Activated CD4-positive, alpha-beta T cell treated with anti-CD3 and anti-CD28 coated beads for 36 hours (primary cell): ENCODE data around the gene CD244. TPM values are rescaled to one million over a fixed set of nuclear protein-coding genes. Genes with fewer than 3 reads are reported as not detected.
"Not testable (repeated sequence)": the region's sequence is repeated elsewhere in the genome, so short reads cannot be mapped to it uniquely, and the experiment has no call there.

Source experiments
- ATAC-seq: fragments of 200-7000 bp; cut with Tn5 transposase; one replicate; pipeline ENCODE4 v1.10.0; 2021; ENCODE audit warnings: mild to moderate bottlenecking, moderate library complexity
- CTCF ChIA-PET: fragments of 350-600 bp; sonication (Branson Sonifier 250); formaldehyde crosslinking; loops from one replicate; lab custom pipeline; 2021; ENCODE audit warnings: antibody characterized with exemption; lab: Charles Lee
- POLR2A ChIA-PET: fragments of 350-600 bp; sonication (Branson Sonifier 250); formaldehyde crosslinking; loops from one replicate; lab custom pipeline; 2021; ENCODE audit warnings: antibody characterized with exemption, inconsistent platforms; lab: Charles Lee
- DNase-seq: peaks from one replicate; pipeline ENCODE4 v3.0.0-alpha.2; 2020
- H3K27ac Mint-ChIP-seq: one replicate; pipeline ENCODE4 v1.8.0; 2021; ENCODE audit warnings: mixed read lengths
- H3K27me3 Mint-ChIP-seq: one replicate; pipeline ENCODE4 v1.8.0; 2021; ENCODE audit warnings: mixed read lengths
- H3K36me3 Mint-ChIP-seq: one replicate; pipeline ENCODE4 v1.8.0; 2021; ENCODE audit warnings: low read depth, mixed read lengths
- H3K4me1 Mint-ChIP-seq: one replicate; pipeline ENCODE4 v1.8.0; 2021; ENCODE audit warnings: mixed read lengths
- H3K4me3 Mint-ChIP-seq: one replicate; pipeline ENCODE4 v1.8.0; 2021; ENCODE audit warnings: mild to moderate bottlenecking, moderate library complexity, mixed read lengths
- H3K9me3 Mint-ChIP-seq: one replicate; pipeline ENCODE4 v1.8.0; 2021; ENCODE audit warnings: low read depth, mixed read lengths
- intact Hi-C, 2 experiments: fragments of 100-400 bp; cut with DNase I in 1 of 2; cut with micrococcal nuclease in 1 of 2; formaldehyde crosslinking; loops; one replicate each; pipeline versions ENCODE4 v1.14.2 to v1.15.1; 2022 to 2024; cut with DNase I, micrococcal nuclease
- total RNA-seq, 2 experiments: library from RNA; stranded (reverse); gene quantifications; one replicate each; pipeline ENCODE4 v1.2.3, GENCODE V29; 2021

The CD244 gene
- total RNA-seq, 2 experiments from 2014 or later, result 0.14 to 0.25 TPM

DNA sequence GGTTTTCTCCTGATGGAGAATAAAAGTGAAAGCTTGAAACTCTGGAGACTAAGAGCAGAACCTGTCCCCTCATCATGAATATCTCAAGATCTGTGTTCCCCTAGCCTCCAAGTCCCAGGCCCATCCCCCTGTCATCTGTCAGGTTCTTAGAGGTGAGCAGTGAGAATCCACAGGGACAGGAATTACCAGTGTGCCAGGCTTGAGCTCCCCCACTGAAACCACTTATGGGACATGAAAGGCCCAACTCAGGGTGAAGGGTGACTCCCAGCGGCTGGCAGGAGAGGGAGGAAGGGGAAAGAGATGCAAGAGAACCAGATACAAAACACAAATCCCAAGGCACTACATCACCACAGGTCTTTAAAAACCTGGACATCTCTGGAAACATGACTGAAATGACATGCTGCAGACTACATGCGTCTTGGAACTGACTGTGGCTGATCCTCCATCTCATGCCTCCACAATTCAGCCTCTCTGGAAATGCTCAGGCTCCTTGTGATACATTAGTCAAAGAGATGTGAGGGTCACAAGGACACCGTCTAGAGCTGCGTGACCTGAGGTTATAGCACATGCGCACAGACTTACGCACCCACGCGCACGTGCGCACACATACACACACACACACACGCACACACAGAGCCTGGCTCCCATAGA, 73.5 kb downstream of the CD244 start:
- no peak for DNase-seq
- H3K4me3 Mint-ChIP-seq, result no peak overlapping the region
- H3K9me3 Mint-ChIP-seq, result no peaks in the 10 kb centered on the region
- ChIA-PET POLR2A (no interaction called here), CTCF (interaction anchor here (0.5 to 1.1 kb wide), 5 partner anchors 9 to 242 kb away, joined by 3 to 5 read pairs (median 4); no protein-coding TSS in a partner anchor)
- no peaks in the 10 kb centered on the region for H3K36me3 Mint-ChIP-seq
- intact Hi-C loops, result no loop called here
- no peak overlapping the region for H3K27ac Mint-ChIP-seq
- ATAC-seq, result no peak
- peaks cover 8% of the 10 kb centered on the region for H3K4me1 Mint-ChIP-seq
- no peaks in the 10 kb centered on the region for H3K27me3 Mint-ChIP-seq

DNA sequence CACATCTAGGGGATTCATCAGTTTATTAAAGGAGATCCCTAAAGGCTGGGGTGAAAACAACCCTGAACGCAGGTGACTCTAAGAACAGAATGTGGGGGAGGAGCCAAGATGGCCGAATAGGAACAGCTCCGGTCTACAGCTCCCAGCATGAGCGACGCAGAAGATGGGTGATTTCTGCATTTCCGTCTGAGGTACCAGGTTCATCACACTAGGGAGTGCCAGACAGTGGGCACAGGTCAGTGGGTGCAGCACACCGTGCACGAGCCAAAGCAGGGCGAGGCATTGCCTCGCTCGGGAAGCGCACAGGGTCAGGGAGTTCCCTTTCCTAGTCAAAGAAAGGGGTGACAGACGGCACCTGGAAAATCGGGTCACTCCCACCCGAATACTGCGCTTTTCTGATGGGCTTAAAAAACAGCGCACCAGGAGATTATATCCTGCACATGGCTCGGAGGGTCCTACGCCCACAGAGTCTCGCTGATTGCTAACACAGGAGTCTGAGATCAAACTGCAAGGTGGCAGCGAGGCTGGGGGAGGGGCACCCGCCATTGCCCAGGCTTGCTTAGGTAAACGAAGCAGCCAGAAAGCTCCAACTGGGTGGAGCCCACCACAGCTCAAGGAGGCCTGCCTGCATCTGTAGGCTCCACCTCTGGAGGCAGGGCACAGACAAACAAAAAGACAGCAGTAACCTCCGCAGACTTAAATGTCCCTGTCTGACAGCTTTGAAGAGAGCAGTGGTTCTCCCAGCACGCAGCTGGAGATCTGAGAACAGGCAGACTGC, 79.5 kb downstream of the CD244 start:
- DNase-seq, ATAC-seq, H3K4me3 Mint-ChIP-seq, H3K27me3 Mint-ChIP-seq, POLR2A ChIA-PET, H3K36me3 Mint-ChIP-seq, H3K9me3 Mint-ChIP-seq: not testable (repeated sequence)
- intact Hi-C loops, result loop anchor here in 1 of 2 experiments (2.0 kb wide), 1 partner anchor 14 kb away; the partner anchor contains the start of gene LY9
- CTCF ChIA-PET, result interaction anchor here (1.1 to 8.3 kb wide), 5 partner anchors 12 to 168 kb away, joined by 3 to 95 read pairs (median 6); partner anchors contain the start of gene LY9
- Mint-ChIP-seq H3K27ac (peak overlapping the region; percentile 31), H3K4me1 (peaks cover 23% of the 10 kb centered on the region)

DNA sequence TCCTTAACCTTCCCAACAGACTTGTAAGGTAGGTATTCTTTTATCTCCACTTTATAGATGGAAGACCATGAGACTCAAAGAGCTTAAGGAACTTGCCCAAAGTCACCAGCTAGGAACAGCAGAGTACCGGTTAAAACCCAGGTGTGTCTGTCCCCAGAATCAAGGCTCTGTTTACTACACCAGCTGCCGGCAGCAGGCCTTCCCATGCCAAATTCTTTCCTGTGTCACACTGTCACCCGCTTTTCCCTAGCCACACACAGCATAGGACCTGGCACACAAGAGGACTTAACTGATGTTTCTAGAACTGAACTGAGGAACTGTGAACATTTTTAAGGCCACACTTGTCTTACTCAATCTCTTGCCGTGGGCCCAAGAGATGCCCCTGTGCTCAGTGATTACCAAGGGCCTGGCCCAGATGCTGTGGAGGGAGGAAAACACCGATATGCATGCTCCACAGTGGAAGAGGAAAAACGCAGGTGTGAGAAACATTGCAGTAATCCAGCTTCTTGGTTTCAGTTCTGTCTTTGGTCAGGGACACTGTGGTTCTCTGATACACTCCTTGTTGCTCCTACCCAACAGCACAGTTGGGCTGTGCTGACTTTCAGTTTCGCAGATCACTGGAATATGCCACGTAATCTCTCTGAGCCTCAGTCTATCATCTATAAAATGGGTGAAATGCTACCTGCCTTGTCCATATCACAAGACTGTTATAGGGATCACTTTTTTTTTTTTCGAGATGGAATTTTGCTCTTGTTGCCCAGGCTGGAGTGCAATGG, 80.6 kb downstream of the CD244 start:
- no peak overlapping the region for H3K4me3 Mint-ChIP-seq
- no peaks in the 10 kb centered on the region for H3K36me3 Mint-ChIP-seq
- ChIA-PET CTCF (interaction anchor here (0.6 to 8.3 kb wide), 19 partner anchors 9 to 490 kb away, joined by 3 to 95 read pairs (median 5); partner anchors contain the start of genes ITLN1 and LY9), POLR2A (interaction anchor here (0.5 to 1.0 kb wide), 2 partner anchors 13 to 588 kb away, joined by 3 read pairs; no protein-coding TSS in a partner anchor)
- peak; percentile 91 for ATAC-seq
- no peaks in the 10 kb centered on the region for H3K27me3 Mint-ChIP-seq
- DNase-seq, result peak; percentile 52
- no peaks in the 10 kb centered on the region for H3K9me3 Mint-ChIP-seq
- H3K4me1 Mint-ChIP-seq, result peaks cover 29% of the 10 kb centered on the region
- H3K27ac Mint-ChIP-seq, result peak overlapping the region; percentile 53
- intact Hi-C loops, result loop anchor here in 1 of 2 experiments (2.0 kb wide), 1 partner anchor 15 kb away; the partner anchor contains the start of gene LY9

DNA sequence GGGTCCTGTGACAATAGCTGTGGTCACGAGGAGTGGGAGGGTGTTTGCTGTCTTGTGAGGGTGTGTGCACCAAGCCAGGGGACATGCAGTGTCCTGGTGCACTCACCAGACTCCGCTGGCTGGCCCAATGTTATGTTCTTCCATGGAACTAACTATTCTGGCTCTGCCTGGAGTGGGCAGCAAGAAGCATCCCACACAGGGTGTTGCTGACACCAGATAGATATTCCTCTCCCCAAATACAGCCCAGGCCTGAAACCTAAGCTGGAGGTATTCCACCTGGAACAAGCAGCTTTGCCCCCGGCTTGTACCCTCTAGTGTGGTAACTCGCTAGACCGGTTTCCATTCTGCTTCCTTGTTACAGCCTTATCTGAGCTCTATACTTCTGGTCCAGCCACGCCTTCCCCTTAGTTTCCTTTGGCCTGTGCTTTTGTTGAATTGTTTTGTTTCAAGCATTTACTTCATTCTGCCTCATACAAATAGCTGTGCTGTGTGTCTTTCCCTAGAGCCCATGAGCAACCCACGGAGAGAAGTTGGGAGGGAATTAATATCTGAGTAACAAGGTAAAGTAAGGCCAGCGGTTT, 81.4 kb downstream of the CD244 start:
- CTCF ChIA-PET, result interaction anchor here (0.6 to 8.3 kb wide), 23 partner anchors 9 to 490 kb away, joined by 3 to 95 read pairs (median 4); partner anchors contain the start of genes ITLN1 and LY9
- ATAC-seq, result no peak
- Mint-ChIP-seq H3K27me3 (no peaks in the 10 kb centered on the region), H3K27ac (peak overlapping the region; percentile 23), H3K4me3 (no peak overlapping the region), H3K4me1 (peaks cover 31% of the 10 kb centered on the region), H3K36me3 (no peaks in the 10 kb centered on the region), H3K9me3 (no peaks in the 10 kb centered on the region)
- POLR2A ChIA-PET, result interaction anchor here (0.5 to 1.0 kb wide), 2 partner anchors 12 to 14 kb away, joined by 3 to 6 read pairs; no protein-coding TSS in a partner anchor
- no peak for DNase-seq
- intact Hi-C loops, result no loop called here

DNA sequence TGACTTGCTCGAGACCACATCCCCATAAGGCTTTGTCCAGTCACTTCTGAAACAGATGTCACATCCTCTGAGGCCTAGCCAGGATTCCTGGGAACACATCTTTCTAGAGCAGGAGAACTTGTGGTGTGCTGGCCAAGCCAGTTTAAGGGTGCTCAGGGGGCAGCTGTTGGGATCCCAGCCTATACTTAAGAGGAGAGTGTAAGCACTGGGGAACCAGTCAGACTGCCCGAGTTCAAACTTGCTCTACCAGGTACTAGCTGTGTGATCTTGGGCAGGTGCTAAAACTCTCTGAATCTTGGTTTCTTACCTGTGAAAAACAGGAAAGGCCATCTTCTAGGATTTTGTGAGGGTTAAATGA, 82.3 kb downstream of the CD244 start:
- intact Hi-C loops, result no loop called here
- POLR2A ChIA-PET, result no interaction called here
- no peaks in the 10 kb centered on the region for H3K36me3 Mint-ChIP-seq

More for the DNA sequence above, 82.3 kb downstream of the CD244 start:
- no peaks in the 10 kb centered on the region for H3K27me3 Mint-ChIP-seq
- no peak overlapping the region for H3K27ac Mint-ChIP-seq
- ATAC-seq (no peak), DNase-seq (no peak)
- H3K4me3 Mint-ChIP-seq, result no peak overlapping the region
- CTCF ChIA-PET, result interaction anchor here (0.5 to 8.3 kb wide), 25 partner anchors 8 to 386 kb away, joined by 3 to 95 read pairs (median 4); partner anchors contain the start of genes LY9 and PPOX
- H3K9me3 Mint-ChIP-seq, result no peaks in the 10 kb centered on the region
- peaks cover 38% of the 10 kb centered on the region for H3K4me1 Mint-ChIP-seq

Other genes with a start within 250 kb of the CD244 start
- 100 to 1,000 TPM; 103 to 108 TPM for gene SLAMF1, start 215.8 kb downstream of the CD244 start, total RNA-seq
- gene CD48, start 151.1 kb downstream of the CD244 start, total RNA-seq, result 100 to 1,000 TPM; 180 to 217 TPM
- 10 to 100 TPM; 35.9 to 40.3 TPM for gene SLAMF7, start 123.6 kb downstream of the CD244 start, total RNA-seq
- gene LY9, start 66.7 kb downstream of the CD244 start, total RNA-seq, result 10 to 100 TPM in 1 of 2 experiments, 1 to 10 TPM in 1; 10.0 to 11.0 TPM
- not detected for gene ITLN1, start 22.3 kb upstream of the CD244 start, total RNA-seq
- gene ITLN2, start 91.9 kb upstream of the CD244 start, total RNA-seq, result not detected
- 10 to 100 TPM; 16.9 to 25.2 TPM for gene F11R, start 158.3 kb upstream of the CD244 start, total RNA-seq
- 10 to 100 TPM; 26.0 to 42.8 TPM for gene TSTD1, start 176.1 kb upstream of the CD244 start, total RNA-seq
- gene USF1, start 183.1 kb upstream of the CD244 start, total RNA-seq, result 10 to 100 TPM; 34.5 to 42.8 TPM
- gene ARHGAP30, start 207.0 kb upstream of the CD244 start, total RNA-seq, result 100 to 1,000 TPM; 125 to 165 TPM
- not detected for gene NECTIN4, start 226.7 kb upstream of the CD244 start, total RNA-seq
- gene KLHDC9, start 235.5 kb upstream of the CD244 start, total RNA-seq, result under 1 TPM; 0.39 to 0.50 TPM